Hematopoietic multipotent progenitor cell (in vitro differentiated cells): Measurements from ENCODE around the gene FAM156B. TPM values are rescaled to one million over a fixed set of nuclear protein-coding genes. Genes with fewer than 3 reads are reported as not detected.
"Not testable (repeated sequence)": the region's sequence is repeated elsewhere in the genome, so short reads cannot be mapped to it uniquely, and the experiment has no call there.

ENCODE experiments used
- DNase-seq, 3 donors: peaks; one replicate each; pipeline ENCODE4 v3.0.0-alpha.2; 2011 to 2015; ENCODE audit warnings: low read depth in 2 of 3, low spot score in 2 of 3
- total RNA-seq: library from RNA; depleted of rRNA; stranded (reverse); fragments of >200 nt; gene quantifications from one replicate; pipeline ENCODE4 v1.2.3, GENCODE V29; 2012

The FAM156B gene, protein sequence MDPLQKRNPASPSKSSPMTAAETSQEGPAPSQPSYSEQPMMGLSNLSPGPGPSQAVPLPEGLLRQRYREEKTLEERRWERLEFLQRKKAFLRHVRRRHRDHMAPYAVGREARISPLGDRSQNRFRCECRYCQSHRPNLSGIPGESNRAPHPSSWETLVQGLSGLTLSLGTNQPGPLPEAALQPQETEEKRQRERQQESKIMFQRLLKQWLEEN
- 12.7 TPM for total RNA-seq

DNA sequence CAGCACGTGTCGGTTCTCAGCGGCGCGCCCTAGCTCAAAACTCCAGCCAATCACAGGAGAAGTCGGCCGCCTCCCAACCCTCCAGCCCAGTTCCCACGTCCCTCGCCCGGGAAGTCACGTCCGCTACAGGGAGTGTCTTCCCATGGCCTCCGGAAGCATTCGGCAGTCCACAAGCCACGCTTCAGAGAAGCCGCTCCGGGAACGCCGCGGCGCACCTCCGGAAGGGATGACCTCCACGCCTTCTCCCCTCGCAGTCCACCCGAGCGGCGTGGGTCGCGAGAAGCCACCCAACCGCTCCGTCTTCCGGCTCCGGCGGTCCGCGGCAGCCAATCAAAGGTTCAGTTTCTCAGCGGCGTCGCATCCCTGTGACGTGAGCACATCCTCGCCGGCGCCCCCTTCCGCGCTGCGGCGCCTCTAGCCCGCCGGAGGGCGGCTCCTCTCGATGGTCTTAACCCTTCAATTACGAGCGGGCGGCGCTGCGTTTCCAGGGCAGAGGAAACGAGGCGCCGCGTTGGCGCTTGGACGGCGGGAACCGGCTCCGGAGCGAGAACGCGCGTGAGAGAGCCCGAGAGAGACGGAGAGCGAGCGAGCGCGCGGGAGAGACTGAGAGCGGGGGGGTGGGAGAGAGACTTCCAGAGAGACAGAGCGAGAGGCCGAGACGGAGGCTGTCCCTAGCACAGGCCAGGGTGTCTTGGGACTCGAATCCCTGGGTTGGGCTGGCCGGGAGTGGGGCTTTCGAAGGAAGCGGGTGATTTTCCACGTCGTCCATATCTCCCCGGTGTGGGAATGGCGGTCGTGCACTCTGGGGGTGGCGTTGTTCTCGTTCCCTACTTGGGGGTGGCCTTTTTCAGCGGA, at the start of gene FAM156B:
Gene FAM156B, plus strand, starts transcription at position 476 of the 855 bp plus-strand sequence. CDS start 9,896 bp downstream, outside the sequence.
- DNase-seq = not testable (repeated sequence)

DNA sequence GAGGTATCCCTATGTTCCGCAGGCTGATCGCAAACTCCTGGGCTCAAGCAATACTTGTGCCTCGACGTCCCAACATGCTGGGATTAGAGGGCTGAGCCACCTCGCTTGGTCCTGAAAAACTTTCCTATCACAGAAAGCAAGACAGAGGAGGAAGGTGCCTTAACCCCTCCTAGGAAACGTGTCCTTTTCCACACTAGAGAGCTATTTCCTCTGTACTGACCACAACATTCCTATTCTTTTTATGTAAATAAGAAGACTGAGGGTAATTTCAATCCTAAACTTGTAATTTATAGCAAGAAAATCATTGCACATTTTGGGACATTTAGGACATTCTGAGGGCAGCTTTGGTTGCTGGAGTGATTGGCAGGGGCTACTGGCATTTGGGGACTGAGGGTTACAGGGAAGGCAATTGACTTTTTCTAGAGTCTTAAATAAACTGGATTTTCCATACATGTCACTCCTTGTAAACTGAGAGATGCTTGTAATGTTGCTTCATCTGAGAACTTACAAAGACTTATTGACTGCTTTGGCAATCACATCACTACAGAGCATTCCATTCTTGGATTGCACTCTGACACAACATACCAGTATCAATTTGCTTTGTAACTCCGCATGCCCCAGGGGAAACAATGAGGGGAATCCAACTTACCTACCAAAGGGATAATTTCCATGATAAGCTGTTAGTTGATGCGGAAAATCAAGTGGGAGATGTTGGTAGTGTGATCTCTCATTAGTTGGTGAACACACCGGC, 44.8 kb upstream of the FAM156B start:
- no peak for DNase-seq

DNA sequence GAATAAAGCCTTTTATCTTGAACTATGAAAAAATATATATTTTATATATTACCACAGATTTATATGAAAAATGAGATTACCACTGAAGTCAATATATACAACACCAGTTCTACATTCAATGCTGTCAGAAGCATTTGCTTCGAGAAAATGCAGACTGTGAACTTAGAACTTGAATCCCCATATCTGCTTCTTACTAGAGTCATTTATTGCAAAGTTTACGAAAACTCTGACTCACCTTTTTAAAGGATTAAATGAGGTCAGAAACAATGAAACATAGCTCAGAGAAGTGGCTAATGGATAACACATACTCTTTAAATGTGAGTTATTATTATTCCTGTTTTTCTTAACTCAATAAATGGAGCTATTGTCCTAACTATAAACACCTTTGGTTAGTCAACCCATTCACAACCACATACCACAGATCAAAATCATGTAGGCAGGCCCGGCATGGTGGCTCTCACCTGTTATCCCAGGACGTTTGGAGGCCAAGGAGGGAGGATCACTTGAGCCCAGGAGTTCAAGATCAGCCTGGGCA, 40.1 kb upstream of the FAM156B start:
- not testable (repeated sequence) for DNase-seq

DNA sequence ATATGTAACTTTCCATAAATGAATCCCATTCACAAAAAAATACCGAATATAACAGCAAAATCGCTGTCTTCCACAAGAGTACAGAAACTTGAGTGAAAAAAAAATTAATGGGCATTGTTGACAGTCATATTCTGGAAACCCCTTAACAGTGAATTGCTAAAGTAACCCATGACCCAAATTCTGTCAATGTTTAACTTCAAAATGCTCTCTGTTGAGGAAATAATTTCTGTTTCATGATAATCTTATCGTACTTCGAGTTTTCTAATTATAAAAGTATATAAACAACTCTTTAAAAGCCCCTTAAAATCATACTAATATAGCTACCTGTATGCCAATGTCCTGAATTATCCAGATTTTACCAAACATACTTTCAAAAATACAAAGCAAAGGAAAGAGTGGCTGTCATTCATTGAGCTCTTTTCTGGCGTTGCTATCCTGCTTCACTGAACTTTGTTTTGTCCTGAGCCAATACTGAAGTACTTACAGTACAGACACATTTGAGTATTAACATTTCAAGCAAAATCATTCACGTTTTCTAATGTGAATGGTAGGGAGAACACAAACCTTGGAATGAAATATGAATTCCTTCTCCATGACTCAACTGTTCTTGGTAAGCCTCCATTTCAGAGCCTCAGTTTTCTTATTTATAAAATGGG, 31.7 kb upstream of the FAM156B start:
- DNase-seq = no peak

DNA sequence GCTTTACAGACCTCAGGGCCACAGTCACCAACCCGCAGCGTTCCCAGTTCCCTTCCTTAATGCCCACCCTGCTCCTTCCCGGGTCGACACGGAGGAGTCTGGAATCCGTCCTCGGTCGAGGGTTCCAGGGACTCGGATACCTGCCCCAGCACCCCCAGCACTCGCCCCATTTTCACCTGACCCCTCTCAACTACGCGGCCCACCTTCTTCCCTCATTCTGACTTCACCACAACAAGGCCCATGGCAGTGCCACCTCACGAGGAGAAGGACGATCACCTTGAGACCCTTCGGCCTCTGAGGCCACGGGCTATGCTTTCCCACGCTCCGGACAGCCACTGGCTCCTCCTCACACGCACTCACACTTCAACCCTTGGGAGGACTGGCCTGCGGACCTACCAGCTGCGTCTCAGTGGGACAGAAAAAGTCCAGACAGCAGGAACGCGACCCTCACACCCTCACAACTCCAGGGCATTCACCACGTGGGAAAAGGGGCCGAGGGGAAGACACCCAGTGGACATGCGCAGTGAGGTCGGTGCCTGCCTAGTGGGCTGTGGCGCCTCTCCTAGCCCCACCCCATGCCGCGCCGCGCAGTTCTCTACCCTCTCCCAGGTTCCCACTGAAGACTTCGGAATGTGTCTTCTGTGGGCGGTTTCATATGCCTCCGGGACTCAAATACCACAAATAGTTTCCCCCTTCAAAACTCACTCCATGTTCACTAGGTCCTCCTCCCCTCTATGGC, 29.4 kb upstream of the FAM156B start, which contains the start of gene XAGE3:
Gene XAGE3, minus strand, starts transcription at position 474 of the 739 bp plus-strand sequence. CDS start 950 bp downstream, outside the sequence.
- DNase-seq = no peak

DNA sequence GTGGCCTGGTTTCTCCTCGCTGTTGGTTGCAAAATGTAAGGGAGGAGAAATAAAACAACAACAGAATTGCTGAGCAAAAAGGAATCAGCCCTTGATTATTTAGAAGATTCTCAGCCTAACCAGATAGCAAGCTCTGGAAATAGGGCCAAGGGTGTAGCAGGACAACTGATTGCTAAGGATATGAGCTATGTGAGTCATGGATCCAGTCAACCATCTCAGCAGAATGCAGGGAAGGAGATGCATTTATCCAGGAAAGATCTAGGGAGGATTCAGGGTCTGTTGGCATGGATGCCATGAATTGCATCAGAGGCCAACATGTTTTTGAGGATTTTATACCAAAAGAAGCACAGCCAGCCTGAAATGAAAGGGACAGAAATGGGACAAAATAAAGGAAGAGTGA, 27.1 kb upstream of the FAM156B start:
- no peak for DNase-seq

DNA sequence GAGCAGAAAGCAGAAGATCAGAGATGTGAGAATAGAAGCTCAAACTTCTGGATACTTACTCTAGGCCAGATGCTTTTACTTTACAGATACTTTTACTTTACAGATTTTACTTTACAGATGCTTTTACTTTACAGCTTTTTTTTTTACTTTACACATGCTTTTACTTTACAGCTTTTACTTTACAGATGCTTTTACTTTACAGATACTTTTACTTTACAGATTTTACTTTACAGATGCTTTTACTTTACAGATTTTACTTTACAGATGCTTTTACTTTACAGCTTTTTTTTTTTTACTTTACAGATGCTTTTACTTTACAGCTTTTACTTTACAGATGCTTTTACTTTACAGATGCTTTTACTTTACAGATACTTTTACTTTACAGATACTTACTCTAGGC, 23.3 kb upstream of the FAM156B start:
- not testable (repeated sequence) for DNase-seq

DNA sequence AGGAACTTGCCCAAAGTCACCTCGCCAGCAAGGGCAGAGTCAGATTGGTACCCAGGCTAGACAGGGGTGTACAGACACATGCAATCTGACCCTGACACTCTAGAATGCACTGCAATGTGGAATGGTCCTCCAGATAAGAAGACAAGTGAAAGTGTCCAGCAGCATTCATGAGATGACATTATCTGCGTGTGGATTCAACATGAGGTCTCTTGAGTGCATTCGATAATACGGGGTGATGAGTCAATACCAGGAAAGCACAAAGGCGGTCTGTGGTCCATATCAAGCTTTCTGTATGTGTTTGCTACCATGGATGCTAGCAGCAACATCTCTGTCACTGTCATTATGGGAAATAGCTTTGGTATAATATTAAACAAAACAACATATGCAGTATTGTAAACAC, 22.5 kb upstream of the FAM156B start:
- DNase-seq = no peak

DNA sequence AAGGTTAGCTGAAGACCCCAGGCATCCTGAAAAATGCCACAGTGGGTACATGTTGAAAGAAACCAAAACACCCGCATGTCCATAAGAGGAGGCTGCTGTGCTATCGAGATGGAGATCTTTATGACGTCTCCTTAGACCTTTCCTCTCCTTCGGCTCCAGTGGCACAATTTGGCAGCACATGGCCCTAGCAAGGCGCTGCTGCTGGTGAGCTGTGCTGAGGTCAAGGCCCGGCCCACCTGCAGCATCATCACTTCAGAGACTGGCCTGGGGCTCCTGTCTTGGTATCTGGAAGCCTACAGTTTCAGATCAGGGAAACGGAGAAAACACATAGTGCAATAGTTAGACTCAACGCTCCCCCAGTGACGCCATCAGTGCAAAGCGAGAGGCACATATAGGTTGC, 21.7 kb upstream of the FAM156B start:
- DNase-seq = not testable (repeated sequence)

DNA sequence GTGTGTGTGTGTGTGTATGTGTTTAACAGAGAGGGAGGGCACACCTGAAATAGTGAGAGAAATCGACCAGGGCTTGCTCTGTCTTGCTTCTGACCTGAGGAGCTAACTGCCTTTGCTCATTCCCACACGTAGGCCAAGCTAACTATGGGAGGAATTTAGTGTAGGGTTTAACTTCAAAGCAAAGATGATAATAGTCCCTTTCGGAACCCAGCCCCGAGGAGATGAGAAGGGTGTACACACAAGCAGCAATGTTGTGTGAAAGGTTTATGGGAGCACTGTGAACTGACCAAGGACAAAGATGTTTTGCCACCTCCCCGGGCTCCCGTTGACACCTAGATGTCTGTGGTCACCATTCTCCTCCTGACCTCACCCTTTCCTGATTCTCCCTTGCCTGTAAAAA, 20.7 kb upstream of the FAM156B start:
- DNase-seq = not testable (repeated sequence)

DNA sequence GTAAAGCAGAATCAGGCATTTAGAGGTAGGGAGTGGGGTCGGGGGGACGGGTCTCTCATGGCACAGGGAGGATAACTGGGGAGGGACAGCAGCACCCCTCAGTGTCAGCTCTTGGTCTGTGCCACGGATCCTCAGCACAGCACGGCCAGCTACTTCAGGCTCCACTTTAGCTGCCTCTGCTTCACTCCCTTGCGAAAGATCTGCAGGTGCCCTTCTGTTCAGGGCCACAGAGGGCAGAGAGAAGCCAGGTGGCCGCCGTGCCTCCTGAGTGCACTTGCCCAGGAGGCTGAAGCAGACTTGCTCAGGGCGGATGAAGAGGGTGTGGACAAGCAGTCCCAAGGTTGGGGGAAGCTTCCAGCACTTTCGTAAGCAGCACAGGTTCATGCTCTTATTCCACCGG, 9.7 kb upstream of the FAM156B start:
- not testable (repeated sequence) for DNase-seq

DNA sequence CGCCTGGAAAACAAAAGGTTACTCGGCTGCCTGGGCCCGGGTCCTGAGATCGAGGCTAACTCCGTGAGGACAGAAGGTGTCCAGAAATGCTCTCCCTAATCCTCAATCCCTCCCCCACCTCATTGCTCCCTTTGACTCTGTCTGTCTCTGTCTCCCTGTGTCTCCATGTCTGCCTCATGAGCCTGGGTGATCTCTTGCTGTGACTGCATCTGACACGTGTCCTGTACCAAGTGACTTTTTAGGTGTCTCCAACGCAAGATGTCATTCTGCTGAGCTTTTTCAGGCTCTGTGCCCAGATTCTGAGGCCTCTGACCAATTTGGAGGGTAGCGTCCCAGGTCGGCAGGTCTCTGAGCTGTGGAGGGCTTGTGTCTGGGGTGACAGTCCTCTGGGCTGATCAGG, 9.0 kb upstream of the FAM156B start:
- not testable (repeated sequence) for DNase-seq

DNA sequence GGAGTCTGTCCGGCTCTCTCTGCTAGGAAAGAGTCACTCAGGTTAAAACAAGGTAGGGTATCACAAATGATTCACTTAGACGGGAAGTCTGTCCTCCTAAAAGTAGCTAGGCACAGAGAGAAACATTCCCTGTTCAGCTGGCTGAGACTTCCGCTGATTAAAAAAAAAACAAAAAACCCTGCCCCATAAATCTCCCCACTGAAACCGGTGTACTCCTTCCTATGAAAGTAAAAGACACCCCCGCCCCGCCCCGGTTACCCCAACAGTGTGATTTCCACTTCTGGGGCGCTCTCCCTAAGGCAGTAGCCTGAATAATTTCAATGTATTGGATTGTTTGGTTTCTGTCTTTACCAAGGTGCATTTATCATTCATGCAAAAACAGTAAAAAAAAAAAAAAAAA, 692 bp upstream of the FAM156B start:
- not testable (repeated sequence) for DNase-seq

DNA sequence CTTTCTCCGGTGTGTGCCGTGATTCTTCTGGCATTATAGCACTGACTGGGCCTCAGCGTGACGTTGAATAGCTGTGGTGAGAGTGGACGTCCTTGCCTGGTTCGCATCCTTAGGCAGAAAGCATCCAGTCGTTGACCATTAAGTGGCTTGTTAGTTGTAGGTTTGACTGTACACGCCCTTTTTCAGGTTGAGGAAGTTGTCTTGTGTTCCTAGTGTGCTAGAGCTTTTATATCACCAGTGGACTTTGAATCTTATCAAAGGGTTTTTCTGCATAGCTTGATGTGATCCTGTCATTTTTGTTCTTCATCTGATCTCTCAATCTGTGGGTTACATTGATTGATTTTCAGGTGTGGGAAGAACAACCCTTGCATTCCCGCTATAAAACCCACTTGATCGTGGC, 8.4 kb downstream of the FAM156B start:
- not testable (repeated sequence) for DNase-seq

DNA sequence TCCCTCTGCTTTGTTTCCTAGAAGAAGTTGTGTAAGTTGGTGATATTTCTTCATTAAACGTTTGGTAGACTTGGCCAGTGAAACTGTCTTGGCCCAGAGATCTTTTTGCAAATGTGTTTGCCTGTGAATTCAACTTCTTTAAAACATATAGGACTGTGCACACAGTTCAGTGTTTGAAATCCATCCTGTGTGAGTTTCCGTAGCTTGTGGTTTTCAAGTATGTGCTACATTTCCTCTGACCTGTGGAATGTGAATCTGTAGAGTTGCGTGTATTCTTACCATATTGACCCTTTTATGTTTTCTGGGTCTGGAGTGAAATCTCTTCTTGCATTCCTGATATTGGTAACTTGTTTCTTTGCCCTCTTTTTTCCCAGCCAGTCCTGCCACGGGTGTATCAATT, 8.9 kb downstream of the FAM156B start:
- DNase-seq = not testable (repeated sequence)

DNA sequence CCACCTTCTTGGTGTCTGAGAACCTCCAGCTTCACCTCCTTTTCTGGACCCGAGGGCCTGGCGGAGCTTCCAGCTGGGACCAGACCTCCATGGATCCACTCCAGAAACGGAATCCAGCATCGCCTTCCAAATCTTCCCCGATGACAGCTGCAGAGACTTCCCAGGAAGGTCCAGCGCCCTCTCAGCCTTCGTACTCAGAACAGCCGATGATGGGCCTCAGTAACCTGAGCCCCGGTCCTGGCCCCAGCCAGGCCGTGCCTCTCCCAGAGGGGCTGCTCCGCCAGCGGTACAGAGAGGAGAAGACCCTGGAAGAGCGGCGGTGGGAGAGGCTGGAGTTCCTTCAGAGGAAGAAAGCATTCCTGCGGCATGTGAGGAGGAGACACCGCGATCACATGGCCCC, 10.0 kb downstream of the FAM156B start:
- DNase-seq = not testable (repeated sequence)

DNA sequence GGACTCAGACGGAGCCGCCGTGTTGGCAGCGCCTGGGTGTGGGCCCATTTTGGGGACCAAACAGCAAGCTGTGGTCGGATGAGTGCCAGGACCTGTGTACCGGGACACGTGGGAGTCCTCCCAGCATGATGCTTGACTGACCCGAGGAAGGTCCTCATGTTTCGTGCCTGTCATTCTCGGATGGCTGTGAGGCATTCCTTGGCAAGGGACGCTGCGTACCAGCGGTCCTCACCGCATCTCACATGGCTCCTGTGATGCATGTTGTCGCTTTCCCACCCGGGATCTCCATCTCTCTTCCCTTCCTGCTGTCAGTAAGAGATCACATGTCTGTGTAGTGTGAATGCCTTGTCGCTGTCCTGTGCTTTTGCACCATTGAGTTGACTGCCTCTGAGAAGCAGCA, 10.8 kb downstream of the FAM156B start:
- DNase-seq = not testable (repeated sequence)

DNA sequence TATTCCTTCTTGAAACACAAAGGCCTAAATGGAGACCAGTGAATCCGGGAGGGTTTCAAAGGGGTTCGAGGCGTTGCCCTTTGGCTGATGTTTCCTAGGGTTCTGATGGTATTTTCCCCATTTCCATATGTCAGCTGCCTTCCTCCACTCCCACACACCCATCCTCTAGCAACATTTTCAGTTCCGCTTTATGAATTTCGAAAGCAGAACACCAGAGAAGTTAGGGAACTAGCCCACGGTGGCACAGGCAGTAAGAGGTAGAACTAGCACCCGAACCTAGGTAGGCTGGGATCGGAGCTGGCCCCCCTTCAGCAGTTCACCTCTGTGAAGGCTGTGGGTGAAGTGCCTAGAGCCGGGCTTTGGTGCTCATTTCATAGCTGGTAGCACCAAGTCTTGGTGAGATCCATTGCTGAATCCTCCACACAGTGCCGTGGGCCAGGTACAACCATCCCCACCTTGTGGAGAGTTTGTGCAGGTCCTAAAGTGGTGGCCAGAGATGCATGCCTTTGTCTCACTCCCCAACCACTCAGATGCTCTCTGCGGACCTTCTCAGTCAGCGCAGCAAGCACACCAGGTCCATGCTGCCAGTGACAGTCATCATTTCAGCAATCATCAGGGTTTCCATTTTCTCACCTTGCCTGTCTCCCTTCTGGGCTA, 12.3 kb downstream of the FAM156B start:
- not testable (repeated sequence) for DNase-seq

DNA sequence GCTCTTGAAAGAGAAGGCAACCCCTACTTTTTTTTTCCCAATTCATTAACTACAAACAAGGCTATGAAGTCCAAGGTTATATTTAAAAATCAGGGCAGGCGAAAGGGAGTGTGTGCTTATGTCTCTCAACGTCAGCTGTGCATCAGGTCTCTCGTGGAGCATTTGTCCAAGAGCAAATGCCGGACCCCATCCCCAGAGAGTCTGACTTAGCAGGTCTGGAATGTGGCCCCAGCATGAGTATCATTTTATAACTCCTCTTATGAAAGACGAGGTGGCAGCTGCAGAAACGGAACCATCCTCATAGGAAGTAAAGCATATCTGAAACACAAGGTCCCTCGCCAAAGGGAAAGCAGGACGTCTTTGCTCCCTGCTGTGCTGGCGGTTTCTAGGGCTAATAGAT, 16.6 kb downstream of the FAM156B start:
- not testable (repeated sequence) for DNase-seq
